ENCODE results near the gene MAD1L1. TPM values are rescaled to one million over a fixed set of nuclear protein-coding genes. Genes with fewer than 3 reads are reported as not detected.
A peak's percentile ranks its signal among the peaks of the same experiment; 100 is the strongest.

Gene MAD1L1
- total RNA-seq, 1 donor from 2014 or later: 53.8 TPM

DNA sequence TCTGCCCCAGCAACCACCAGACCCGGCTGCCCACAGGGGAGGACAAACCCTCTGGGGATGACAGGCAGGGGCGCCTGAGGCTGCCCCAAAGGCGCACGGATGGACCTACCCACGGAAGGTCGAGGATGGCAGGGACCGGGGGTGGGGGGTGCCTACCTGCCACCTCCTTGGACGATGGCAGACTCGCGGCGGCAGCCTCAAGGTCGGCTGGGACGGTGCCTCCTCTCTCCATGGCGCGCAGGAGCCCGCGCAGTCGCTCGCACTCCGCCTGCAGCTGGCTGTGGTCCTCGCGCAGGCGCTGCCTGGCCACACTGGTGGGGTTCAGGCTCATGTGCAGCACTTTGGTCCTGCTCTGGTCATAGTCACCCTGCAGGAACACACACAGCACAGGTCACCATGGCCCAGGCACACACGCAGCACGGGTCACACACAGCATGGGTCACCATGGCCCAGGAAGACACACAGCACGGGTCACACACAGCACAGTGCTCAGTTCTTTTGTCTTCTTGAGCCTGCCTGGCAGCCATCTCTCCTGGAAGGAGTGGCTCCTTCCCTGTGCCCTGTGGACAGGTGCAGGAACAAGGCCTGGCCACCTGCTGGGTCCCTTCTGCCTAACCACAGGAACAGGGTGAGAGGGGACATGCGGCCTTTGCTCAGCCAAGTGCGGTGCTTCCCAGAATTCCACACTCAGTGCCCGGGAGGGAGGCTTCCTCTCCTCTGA is 296.1 kb downstream of the MAD1L1 start:
- peaks cover 3% of the 10 kb centered on the region for H3K9me3 Mint-ChIP-seq
- no peak overlapping the region for H3K4me3 Mint-ChIP-seq
- H3K4me1 Mint-ChIP-seq: peaks cover 6% of the 10 kb centered on the region
- TF ChIP-seq, protein P1, sequence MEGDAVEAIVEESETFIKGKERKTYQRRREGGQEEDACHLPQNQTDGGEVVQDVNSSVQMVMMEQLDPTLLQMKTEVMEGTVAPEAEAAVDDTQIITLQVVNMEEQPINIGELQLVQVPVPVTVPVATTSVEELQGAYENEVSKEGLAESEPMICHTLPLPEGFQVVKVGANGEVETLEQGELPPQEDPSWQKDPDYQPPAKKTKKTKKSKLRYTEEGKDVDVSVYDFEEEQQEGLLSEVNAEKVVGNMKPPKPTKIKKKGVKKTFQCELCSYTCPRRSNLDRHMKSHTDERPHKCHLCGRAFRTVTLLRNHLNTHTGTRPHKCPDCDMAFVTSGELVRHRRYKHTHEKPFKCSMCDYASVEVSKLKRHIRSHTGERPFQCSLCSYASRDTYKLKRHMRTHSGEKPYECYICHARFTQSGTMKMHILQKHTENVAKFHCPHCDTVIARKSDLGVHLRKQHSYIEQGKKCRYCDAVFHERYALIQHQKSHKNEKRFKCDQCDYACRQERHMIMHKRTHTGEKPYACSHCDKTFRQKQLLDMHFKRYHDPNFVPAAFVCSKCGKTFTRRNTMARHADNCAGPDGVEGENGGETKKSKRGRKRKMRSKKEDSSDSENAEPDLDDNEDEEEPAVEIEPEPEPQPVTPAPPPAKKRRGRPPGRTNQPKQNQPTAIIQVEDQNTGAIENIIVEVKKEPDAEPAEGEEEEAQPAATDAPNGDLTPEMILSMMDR (conservative IDR thresholded peaks at IDR 0.05): no peak
- peaks cover 13% of the 10 kb centered on the region for H3K36me3 Mint-ChIP-seq (ENCODE audit: low read depth)
- no peak for DNase-seq (ENCODE audit: low read depth, low spot score)
- H3K27me3 Mint-ChIP-seq (ENCODE audit: low read depth): no peaks in the 10 kb centered on the region
- no peak overlapping the region for H3K27ac Mint-ChIP-seq (ENCODE audit: unreplicated experiment)

DNA sequence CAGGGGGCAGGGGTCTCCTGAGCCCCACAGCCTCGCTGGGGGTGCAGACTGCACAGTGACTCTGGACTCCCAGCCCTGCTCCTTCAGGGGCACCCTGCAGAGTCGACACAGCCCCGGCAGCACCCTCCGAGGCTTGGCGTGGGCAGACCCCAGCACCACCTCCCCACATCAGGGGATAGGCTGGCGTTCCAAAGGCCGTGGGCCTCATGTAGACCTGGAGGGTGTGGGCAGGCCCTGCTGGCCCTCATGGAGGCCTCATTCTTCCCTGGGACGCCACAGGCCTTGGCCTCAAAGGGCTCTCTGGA is 296.8 kb downstream of the MAD1L1 start:
- H3K36me3 Mint-ChIP-seq (ENCODE audit: low read depth): peaks cover 16% of the 10 kb centered on the region
- H3K9me3 Mint-ChIP-seq: peaks cover 3% of the 10 kb centered on the region
- no peak overlapping the region for H3K4me3 Mint-ChIP-seq
- TF ChIP-seq, protein P1 (conservative IDR thresholded peaks at IDR 0.05): no peak
- no peak for DNase-seq (ENCODE audit: low read depth, low spot score)
- peaks cover 6% of the 10 kb centered on the region for H3K4me1 Mint-ChIP-seq
- H3K27me3 Mint-ChIP-seq (ENCODE audit: low read depth): no peaks in the 10 kb centered on the region
- H3K27ac Mint-ChIP-seq (ENCODE audit: unreplicated experiment): peak overlapping the region; percentile 67

DNA sequence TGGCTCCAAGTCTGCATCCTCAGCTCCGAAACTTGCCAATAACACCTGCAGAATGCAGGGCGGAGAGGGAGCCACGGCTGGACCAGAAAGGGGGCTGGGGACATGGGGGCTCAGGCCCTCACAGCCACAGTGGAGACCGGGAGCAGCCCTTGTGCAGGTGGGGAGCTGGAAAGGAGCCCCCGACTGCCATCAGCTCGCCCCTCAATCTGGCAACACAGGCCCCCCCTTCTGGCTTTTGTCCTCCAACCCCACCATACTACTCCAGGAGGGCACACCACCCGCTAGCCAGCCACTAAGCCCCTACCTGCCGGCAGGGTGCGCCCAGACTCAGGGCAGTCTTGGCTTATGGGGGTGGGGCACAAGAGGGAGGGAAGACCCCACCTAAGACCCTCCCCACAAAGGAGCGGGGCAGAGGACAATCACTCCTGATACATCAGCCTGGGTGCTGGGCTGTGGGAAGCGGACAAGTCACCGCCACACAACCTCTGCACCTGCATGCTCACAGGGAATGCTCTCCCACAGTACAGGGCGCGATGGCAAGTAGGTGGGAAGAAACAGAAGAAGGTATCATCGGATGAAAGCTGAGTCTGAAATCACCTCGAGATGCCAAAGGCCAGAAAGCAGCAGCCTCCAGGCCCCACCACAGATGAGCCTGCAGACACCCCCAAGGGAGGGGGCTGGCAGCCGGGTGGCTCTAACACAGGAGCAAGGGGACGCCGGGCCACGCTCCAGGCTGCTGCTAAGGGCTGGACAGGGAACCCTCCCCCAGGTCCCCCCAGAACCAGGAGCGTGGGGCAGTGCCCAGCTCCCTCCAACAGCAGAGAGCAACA is 297.4 kb downstream of the MAD1L1 start:
- Mint-ChIP-seq H3K27me3 (ENCODE audit: low read depth) (no peaks in the 10 kb centered on the region), H3K4me3 (no peak overlapping the region), H3K36me3 (ENCODE audit: low read depth) (peaks cover 16% of the 10 kb centered on the region), H3K27ac (ENCODE audit: unreplicated experiment) (no peak overlapping the region), H3K9me3 (peaks cover 3% of the 10 kb centered on the region), H3K4me1 (peaks cover 2% of the 10 kb centered on the region)
- DNase-seq (ENCODE audit: low read depth, low spot score): no peak
- TF ChIP-seq, protein P1 (conservative IDR thresholded peaks at IDR 0.05): no peak

DNA sequence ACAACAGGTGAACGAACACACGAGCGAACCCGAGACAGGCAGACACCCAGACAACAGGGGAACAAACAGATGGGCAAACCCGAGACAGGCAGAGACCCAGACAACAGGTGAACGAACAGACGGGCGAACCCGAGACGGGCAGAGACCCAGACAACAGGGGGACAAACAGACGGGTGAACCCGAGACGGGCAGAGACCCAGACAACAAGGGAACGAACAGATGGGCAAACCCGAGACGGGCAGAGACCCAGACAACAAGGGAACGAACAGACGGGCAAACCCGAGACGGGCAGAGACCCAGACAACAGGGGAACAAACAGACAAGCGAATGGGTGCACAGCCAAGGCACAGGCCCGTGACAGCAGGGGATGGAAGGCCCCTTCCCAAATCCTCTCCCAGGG is 298.0 kb downstream of the MAD1L1 start:
- Mint-ChIP-seq H3K27ac (ENCODE audit: unreplicated experiment) (no peak overlapping the region), H3K4me1 (no peaks in the 10 kb centered on the region), H3K36me3 (ENCODE audit: low read depth) (peaks cover 16% of the 10 kb centered on the region), H3K27me3 (ENCODE audit: low read depth) (no peaks in the 10 kb centered on the region), H3K9me3 (peaks cover 3% of the 10 kb centered on the region), H3K4me3 (no peak overlapping the region)
- no peak for DNase-seq (ENCODE audit: low read depth, low spot score)
- TF ChIP-seq, protein P1 (conservative IDR thresholded peaks at IDR 0.05): no peak

DNA sequence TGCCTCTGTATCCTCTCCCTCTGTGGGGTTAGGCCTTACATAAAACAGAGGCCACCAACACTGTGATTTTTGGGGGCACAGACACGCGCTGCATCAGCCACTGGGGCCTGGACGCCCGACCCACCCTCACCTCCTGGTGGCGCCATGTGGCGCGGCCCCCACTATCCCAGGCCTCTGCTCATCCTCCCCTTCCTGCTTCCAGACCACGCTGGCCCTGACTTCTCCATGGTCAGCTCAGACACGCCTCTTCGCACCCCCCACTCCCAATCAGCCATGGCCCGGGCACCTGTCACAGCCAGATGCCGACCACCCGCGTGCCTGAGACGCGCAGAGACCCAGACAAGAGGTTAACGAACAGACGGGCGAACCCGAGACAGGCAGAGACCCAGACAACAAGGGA is 298.7 kb downstream of the MAD1L1 start:
- peaks cover 16% of the 10 kb centered on the region for H3K36me3 Mint-ChIP-seq (ENCODE audit: low read depth)
- no peaks in the 10 kb centered on the region for H3K4me1 Mint-ChIP-seq
- H3K9me3 Mint-ChIP-seq: peaks cover 3% of the 10 kb centered on the region
- DNase-seq (ENCODE audit: low read depth, low spot score): no peak
- H3K4me3 Mint-ChIP-seq: no peak overlapping the region
- peak overlapping the region; percentile 88 for H3K27ac Mint-ChIP-seq (ENCODE audit: unreplicated experiment)
- no peaks in the 10 kb centered on the region for H3K27me3 Mint-ChIP-seq (ENCODE audit: low read depth)
- TF ChIP-seq, protein P1 (conservative IDR thresholded peaks at IDR 0.05): no peak

Measured in neural crest cell (in vitro differentiated cells).